Measurements from ENCODE around the gene MOB2.

MOB2 gene, protein sequence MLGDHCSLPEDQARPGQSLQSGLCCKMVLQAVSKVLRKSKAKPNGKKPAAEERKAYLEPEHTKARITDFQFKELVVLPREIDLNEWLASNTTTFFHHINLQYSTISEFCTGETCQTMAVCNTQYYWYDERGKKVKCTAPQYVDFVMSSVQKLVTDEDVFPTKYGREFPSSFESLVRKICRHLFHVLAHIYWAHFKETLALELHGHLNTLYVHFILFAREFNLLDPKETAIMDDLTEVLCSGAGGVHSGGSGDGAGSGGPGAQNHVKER

DNA sequence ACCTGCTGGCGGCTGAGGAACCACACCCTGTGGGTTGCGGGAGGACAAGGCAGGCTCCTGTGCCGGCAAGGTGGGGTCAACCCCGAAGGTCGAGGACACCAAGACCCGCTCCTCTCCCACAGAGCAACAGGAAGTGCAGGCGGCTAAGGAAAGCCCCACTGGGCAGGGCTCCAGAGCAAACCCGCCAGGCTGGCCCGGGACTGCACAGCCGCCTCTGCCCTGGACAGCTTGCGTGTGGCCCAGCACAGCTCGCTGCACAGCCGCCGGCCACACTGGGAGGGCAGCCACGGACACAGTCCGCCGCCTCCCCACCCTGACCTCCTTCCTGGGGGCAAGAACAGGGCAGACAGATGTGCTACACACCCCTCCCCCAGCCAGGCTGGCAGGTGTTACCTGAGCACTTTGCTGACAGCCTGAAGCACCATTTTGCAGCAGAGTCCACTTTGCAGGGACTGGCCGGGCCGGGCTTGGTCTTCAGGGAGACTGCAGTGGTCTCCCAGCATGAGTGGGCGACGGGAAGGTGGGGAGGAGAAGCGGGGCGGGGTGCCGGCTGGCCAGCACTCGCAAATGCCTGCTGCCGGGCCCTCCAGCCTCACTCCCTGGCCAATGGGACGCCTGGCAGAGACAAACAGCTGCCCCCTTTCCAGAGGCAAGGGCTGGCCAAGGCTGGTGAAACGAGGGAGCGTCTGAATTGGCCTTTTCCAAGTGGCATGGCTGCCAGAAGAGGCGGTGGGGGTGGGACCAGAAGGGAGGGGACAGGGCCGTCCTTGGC, at the start of gene MOB2:
TSS of gene MOB2 (minus strand) at position 726 of the 772 bp plus-strand sequence. CDS start at position 503, 223 bp downstream.
- in situ Hi-C loops (cut with MboI; ENCODE audit: low sequenced_read_pairs), result no loop called here

DNA sequence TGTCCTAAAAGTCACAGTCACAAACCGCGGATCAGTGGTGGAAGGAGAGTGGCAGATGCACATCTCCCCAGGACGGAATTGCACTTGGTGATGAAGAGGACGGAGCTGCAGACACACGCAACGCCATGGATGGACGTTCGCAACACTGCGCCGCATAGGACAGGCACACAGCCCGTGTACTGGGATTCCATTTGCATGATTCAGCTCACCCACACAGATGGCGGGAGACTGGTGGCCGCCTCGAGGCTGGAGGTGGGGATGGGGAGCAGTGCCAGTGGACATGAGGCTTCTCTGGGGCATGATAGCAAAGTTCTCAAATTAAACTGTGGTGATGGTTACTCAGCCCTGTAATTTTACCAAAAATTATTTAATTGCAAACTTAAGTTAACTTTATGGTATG, 48.1 kb upstream of the MOB2 start:
- in situ Hi-C loops (cut with MboI; ENCODE audit: low sequenced_read_pairs), result no loop called here

DNA sequence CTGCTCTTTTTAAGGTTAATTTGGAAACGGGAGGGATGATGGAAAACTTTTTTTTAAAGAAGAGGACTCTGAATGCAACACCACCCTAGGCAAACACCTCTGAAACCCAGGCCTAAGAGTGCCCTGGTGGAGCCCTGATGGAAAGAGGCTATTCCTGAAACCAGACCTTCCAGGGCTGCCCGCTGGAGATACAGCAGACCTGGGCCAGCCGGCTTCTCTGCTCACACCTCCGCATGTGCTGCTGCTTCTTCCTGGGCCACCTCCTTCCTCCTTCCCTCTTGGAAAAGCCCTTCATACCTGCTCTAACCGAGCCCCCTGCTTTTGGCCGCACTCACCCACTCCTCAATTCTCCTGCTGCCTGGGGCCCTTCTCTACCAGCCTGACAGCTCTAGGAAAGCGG, 47.6 kb upstream of the MOB2 start:
- in situ Hi-C loops (cut with MboI; ENCODE audit: low sequenced_read_pairs), result no loop called here

DNA sequence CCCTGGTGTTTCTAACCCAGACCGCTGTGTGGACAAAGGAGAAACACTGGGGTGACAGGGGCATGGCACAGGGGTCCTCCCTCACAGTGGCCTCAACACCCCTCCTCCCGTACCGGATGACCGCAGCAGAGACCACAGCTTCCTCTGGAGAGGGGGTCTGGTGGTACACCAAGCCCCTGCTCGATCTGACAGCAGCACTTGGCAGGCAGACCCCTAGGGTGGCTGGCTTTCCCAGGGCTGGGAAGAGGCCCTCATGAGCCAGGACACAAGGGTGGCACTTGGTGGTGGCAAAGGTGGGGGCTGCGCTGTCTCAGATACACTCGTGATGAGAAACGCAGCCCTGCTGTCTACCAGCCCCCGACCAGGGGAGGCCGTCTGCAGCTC, 46.8 kb upstream of the MOB2 start:
- in situ Hi-C loops (cut with MboI; ENCODE audit: low sequenced_read_pairs), result no loop called here

DNA sequence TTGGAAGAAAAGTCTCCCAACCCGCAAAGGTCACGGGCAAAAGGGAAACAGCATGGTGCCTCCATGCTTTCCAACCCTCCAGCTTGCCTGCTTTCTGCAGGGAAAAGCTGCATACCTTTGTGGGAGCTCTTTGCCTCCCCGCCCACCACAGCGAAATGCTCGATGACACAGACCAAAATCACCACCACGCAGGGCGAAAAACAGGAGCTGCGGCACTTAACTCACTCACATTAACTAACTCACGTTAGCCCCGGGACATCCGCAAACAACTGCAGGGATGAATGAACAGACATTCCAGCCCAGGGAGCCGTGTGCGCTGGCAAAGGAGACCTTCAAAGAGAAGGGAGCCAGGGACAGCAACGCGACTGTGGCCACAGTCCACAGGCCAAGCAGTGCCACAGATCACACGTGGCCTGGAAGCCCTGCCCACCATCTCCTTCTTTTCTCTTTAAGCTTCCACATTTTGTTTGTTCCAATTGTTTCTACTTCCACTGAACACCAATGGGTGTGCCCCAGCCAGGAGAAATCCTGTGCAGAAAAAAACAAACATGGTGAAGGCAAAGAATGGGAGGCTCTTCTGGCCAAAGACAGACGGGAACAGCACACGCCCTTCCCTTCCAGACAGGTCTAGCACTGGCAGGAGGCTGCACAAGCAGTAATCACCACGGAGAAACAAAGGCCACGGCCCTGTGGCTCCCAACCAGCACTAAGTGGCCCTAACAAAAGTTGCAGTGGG, 46.2 kb upstream of the MOB2 start:
- in situ Hi-C loops (cut with MboI; ENCODE audit: low sequenced_read_pairs), result no loop called here

DNA sequence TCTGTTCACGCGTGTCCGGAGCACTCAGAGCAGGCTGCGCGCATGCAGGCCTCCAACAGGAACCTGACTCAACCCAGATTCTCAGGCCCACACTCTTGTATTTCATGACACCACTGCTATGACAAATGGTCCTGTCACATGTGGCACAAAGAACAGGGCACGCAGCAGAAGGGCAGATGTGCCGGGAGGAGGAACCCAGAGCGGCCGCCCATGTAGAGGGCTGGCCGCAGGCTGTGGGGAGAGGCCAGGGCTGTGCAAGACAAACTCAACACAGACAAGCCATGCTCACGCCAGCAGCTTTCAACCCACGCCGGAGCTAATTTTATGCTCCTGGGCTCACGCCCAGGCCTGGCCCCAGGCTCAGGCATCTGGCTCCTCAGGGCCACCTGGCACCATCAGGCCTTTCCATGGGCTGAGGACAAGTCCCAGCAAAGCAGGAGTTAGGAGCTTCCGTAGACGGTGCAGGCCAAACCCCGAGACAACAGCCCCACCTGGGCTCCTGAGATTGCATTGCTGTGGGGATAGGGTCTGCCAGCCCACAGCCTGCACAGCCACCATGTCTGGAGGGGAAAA, 45.5 kb upstream of the MOB2 start:
- in situ Hi-C loops (cut with MboI; ENCODE audit: low sequenced_read_pairs), result no loop called here

DNA sequence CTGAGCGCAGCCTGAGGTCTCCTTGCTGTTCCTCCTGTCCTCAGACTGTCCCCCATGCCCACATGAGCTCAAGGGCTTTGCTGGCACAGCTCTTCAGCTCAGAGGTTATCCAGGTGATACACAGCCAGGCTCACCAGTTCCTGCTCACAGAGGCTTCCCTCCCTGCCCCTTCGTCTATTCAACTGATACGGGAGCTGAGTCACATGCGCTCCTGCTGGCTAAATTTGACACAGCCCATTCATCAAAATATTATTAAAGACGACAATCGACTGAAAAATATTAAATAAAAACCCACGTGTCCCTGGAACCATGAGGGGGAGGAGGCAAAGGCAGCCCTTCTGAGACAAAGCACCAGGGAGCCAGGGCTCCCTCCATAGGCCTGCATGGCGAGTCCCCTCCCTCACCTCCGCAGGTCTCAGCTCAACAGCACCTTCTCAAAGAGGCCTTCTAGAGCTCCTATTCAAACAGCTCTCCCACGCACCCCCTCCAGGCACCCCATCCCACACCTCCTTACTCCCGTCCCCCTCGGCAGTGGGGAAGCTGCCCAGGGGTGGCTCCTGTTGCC, 45.0 kb upstream of the MOB2 start:
- in situ Hi-C loops (cut with MboI; ENCODE audit: low sequenced_read_pairs), result no loop called here

DNA sequence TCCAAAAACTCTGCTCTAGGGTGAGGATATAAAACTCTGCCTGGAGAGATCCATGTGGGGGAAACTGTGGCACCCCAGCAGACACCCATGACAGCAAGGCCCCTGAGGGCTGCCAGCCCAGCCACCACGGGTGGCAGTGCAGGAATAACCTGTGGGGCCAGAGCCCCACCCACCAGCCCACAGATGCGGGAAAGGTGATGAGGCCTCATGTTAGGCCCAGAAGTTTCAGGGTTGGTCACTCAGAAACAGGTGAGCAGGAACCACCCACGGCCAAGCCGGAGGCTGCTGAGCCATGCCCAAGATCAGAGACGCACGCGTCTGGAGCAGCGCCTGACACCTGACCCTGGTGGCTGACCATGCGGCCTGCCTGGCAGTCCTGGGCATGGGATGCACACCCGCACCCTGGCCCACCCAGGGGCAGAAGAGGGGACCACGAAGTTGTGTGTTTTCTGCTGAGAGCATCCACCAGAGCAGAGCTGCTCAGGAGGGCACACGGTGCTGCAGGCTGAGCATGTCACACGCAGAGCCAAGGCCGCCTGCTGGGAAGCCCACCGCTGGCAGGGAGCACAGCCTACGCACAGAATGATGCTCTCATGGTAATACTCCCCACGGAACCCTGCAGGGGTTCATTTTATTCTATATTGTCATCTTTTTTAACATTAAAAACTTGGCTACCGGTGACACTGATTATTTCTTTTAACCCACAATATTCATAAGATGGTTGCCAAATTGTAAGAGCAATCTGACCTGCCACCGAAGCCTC, 44.3 kb upstream of the MOB2 start:
- in situ Hi-C loops (cut with MboI; ENCODE audit: low sequenced_read_pairs), result no loop called here

DNA sequence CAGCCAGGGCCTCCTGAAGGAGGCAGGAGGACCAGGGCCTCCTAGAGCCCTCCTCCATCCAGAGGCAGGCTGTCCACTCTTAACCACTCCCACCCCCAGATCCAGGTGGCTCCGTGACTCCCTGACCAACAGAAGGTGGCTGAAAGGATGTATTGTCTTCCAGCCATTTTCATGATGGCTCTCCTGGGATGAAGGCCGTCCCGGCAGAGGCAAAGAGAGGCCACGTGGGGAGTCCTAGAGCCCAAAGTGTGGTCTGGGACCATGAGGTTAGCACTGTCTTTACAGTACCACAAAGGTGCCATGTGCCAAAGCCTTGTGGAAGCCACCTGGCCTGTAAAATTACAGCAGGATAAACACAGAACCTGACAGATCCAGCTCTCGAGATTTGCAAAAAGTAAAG, 43.2 kb upstream of the MOB2 start:
- in situ Hi-C loops (cut with MboI; ENCODE audit: low sequenced_read_pairs), result no loop called here

DNA sequence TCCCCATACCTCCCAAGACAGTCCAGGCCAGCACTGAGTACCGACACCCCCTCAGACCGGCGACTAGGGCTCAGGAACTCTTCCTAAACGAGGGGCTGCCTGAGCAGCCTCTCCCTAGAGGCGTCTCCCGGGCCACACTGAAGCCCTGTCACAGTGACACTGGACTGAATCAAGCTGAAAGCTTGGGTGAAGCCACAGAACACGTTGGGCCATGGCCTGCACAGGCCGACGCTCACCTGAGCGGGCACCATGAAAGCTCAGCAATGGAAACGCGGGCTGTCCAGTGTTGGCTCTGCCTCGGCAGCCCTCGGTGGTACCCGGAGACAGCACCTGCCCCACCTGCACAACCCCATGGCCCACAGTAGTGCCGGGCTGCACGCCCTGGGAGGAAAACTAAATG, 42.7 kb upstream of the MOB2 start:
- in situ Hi-C loops (cut with MboI; ENCODE audit: low sequenced_read_pairs), result no loop called here

DNA sequence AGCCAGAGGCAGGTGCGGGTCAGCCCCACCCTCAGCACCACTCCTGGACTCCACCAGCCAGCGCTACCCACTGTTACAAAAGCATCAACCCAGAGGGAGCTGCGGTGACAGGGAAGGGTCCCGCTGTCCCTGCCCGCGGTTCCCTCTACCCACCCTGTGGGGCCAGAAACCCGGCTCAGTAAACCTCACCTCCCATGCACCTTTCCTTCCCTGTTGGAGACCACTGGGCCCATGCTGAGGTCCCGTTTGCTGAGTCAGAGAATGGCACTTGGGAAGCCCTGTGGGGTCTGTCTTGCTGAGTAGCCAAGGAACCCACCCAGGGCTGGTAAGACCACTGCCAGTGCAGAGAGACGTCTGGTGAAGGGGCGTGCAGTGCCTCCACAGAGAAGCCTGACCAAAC, 42.1 kb upstream of the MOB2 start:
- in situ Hi-C loops (cut with MboI; ENCODE audit: low sequenced_read_pairs), result no loop called here

DNA sequence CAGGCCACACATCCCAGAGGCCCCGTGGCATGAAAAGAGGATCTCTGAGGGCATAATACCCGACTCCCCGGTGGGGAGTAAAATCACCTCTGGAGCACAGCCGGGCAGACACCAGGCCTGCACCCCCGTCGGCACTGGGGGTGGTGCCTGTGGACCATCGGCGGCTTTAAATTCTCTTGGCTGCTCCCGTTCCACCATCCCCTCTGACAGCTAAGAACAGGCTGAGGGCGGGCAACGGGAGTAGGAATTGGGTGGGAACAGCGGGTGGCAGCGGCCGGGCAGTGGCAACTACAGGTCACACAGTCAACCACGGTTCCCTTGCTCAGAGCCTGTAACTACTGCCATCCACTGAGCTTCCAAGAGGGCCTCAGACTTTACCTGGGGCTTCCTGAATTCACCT, 40.2 kb upstream of the MOB2 start:
- in situ Hi-C loops (cut with MboI; ENCODE audit: low sequenced_read_pairs), result no loop called here

DNA sequence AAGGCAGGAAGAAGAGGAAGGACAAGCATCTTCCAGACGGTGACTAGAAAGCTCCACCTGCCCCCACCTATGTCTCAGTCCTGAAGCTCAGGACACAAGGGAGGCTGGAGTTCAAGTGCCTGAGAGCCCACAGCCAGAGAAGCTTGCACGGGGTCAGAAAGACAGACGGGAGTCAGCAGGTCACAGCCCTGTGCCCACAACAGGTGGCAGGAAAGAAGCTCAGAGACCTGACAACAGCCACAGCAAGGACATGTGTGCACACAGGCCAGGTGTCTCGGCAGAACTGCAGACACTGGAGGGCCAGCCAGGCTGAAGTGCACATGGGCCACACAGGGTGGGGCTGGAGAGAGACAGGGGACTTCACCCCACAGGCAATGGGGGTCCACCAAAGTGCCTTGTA, 37.2 kb upstream of the MOB2 start:
- in situ Hi-C loops (cut with MboI; ENCODE audit: low sequenced_read_pairs), result no loop called here

DNA sequence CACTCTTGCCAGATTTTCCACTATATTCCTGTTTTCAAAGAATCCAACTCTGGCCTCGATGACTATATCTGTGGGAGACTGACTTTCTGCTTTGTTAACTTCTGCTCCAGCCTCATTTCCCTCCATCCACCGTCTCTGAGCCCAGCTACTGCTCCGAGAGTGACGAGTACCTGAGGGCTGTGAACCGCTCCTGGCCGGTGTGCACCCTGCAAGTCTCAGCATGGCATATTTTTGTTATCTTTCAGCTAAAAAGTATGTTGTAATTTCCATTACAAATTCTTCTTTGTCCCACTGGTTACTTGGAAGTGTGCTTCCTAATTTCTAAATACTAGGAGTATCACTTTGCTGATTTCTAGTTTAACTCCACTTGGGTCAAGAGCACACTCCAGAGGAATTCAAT, 36.5 kb upstream of the MOB2 start:
- in situ Hi-C loops (cut with MboI; ENCODE audit: low sequenced_read_pairs), result no loop called here

DNA sequence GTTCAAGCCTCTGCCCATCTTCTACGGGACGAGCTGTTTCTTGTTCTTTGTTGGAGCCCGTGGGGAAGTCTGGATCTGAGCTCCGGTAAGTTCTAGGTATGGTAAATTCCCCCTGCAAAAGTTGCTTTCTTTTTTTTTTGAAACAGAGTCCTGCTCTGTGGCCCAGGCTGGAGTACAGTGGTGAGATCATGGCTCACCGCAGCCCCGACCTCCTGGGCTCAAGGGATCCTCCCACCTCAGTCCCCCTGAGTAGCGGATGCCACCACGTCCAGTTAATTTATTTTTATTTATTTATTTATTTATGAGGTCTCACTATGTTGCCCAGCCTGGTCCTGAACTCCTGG, 35.5 kb upstream of the MOB2 start:
- in situ Hi-C loops (cut with MboI; ENCODE audit: low sequenced_read_pairs), result no loop called here

DNA sequence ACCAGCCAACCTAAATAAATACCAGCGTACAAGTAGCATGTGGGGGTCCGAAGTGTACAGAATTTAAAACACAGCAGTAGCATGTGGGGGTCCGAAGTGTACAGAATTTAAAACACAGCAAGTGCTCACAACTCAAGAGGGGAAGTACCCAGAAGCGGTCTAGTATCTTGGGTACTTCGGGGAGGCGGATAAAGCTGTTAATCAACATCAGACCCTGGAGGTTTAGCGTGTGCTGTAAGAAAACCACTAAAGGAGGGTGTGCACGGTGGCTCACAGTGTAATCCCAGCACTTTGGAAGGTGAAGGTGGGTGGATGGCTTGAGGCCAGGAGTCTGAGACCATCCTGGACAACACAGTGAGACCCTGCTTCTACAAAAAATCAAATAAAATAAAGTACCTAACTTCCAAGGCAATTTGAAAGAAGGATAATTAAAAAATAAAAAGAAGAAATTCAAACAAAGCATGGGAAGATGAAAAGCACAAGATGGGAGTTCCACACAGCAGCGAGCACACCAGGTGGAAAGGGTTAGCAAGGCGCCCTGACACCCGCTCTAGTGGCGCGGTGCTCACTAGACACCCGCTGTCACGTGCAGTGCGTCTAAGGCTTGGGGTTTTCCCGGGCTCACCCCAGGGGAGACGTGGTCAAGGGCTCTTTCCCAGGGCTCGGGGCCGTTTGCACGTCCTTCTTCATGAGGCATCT, 35.0 kb upstream of the MOB2 start:
- in situ Hi-C loops (cut with MboI; ENCODE audit: low sequenced_read_pairs), result no loop called here

DNA sequence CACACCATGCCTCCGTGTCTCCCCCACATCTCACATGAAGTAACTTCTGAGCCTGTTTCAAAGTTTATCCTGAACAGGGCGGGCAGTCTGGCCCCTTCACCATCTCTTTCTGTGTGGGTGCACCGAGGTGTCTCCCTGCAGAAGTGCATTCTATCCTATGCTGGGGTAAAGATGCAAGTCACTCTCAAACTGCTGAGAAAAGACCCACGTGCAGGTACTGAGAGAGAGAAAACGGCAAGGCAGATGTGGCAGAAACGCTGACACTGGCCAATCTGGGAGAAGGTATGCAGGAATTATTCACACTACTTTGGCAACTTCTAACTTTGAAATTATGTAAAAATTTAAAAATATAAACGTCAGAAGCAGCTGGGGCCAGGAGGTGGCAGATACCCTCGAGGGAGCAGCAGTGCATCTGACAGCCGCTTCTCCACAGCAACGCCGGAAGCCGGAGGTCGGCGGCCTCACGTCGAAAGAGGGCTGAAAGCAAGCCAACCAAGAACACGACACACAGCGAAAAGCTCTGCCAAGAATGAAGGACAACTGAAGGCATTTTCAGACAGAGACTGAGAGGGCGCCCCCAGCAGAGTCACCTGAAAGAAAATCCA, 34.2 kb upstream of the MOB2 start:
- in situ Hi-C loops (cut with MboI; ENCODE audit: low sequenced_read_pairs), result no loop called here

DNA sequence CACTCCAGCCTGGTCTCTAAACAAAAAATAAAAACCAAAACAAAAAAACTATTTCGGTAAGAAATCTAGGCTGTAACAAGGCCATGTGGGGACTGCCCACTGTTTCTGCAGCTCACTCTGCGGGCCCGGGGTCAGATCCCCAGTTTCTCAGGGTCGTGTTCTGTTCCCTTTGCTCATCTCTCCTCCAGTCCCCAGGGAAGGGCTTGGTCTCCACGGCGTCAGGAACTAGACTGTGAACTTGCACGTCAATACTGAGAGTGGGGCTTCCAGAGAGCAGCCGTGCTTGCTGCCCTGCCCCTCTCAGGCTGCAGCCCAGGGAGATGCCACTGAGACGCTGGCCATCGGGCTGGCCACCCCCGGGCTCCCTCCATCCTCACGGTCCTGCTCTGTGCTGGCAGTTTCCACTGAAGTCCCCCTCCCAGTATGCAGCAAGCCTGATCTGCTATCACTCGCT, 33.7 kb upstream of the MOB2 start:
- in situ Hi-C loops (cut with MboI; ENCODE audit: low sequenced_read_pairs), result no loop called here
